Right lobe of liver (tissue), 4 donors: ENCODE results near the gene BSND.

ENCODE experiments used
- POLR2A ChIP-seq: fragments of 450-650 bp; IDR thresholded peaks from one replicate; pipeline ENCODE4 v1.6.1; 2017; ENCODE audit warnings: antibody characterized with exemption, mild to moderate bottlenecking
- TF ChIP-seq, protein P1 (sequence below), 4 donors: fragments of 200-600 bp in 3 of 4; fragments of 450-650 bp in 1 of 4; IDR thresholded peaks; one replicate each; pipeline versions ENCODE4 v1.5.1 to v1.8.0; 2016 to 2022; ENCODE audit warnings: antibody characterized with exemption in 4 of 4, mild to moderate bottlenecking in 2 of 4
- donor health status: DM: no; HTN: no; CAD: no.
- donor health status: DM: no; HTN: no; CAD: no.
- donor health status: DM: no; HTN: yes; CAD: no.

- TF ChIP-seq, protein P1, sequence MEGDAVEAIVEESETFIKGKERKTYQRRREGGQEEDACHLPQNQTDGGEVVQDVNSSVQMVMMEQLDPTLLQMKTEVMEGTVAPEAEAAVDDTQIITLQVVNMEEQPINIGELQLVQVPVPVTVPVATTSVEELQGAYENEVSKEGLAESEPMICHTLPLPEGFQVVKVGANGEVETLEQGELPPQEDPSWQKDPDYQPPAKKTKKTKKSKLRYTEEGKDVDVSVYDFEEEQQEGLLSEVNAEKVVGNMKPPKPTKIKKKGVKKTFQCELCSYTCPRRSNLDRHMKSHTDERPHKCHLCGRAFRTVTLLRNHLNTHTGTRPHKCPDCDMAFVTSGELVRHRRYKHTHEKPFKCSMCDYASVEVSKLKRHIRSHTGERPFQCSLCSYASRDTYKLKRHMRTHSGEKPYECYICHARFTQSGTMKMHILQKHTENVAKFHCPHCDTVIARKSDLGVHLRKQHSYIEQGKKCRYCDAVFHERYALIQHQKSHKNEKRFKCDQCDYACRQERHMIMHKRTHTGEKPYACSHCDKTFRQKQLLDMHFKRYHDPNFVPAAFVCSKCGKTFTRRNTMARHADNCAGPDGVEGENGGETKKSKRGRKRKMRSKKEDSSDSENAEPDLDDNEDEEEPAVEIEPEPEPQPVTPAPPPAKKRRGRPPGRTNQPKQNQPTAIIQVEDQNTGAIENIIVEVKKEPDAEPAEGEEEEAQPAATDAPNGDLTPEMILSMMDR (IDR thresholded peaks at IDR 0.05) = no peak
- TF ChIP-seq POLR2A = no peak
Observed at GRCh38 chr1:54950006-54950368, 48.7 kb upstream of the BSND start.
